UCSD-AML1 (cell line): Measurements from ENCODE around the gene UACA.
"Not testable (repeated sequence)": the region's sequence is repeated elsewhere in the genome, so short reads cannot be mapped to it uniquely, and the experiment has no call there.

Source experiments
- DNase-seq: peaks from one replicate; lab custom pipeline; 2025; ENCODE audit not compliant: unreplicated experiment; lab: John Stamatoyannopoulos, UW

Gene UACA

GRCh38 chr15:70672081-70672480 is 91.3 kb downstream of the UACA start:
- no peak for DNase-seq

GRCh38 chr15:70670680-70671079 is 92.7 kb downstream of the UACA start:
- DNase-seq, result no peak

GRCh38 chr15:70669966-70670658 is 93.2 kb downstream of the UACA start:
- DNase-seq, result no peak

GRCh38 chr15:70669006-70669602 is 94.3 kb downstream of the UACA start:
- DNase-seq, result no peak

GRCh38 chr15:70665599-70665998 is 97.8 kb downstream of the UACA start:
- DNase-seq, result no peak

GRCh38 chr15:70664494-70664893 is 98.9 kb downstream of the UACA start:
- no peak for DNase-seq

- DNase-seq, result not testable (repeated sequence)
Observed at GRCh38 chr15:70663069-70663468, 100.3 kb downstream of the UACA start.

- DNase-seq, result no peak
Observed at GRCh38 chr15:70659662-70660061, 103.7 kb downstream of the UACA start.

- no peak for DNase-seq
Observed at GRCh38 chr15:70658641-70659040, 104.7 kb downstream of the UACA start.

GRCh38 chr15:70653426-70653825 is 109.9 kb downstream of the UACA start:
- DNase-seq, result no peak

GRCh38 chr15:70652341-70652740 is 111.0 kb downstream of the UACA start:
- no peak for DNase-seq

- DNase-seq, result no peak
Observed at GRCh38 chr15:70651303-70651845, 112.0 kb downstream of the UACA start.

GRCh38 chr15:70650567-70651302 is 112.6 kb downstream of the UACA start:
- no peak for DNase-seq

- no peak for DNase-seq
Observed at GRCh38 chr15:70647396-70647795, 116.0 kb downstream of the UACA start.

- DNase-seq, result no peak
Observed at GRCh38 chr15:70646169-70646568, 117.2 kb downstream of the UACA start.

GRCh38 chr15:70643783-70644125 is 119.6 kb downstream of the UACA start:
- no peak for DNase-seq

- no peak for DNase-seq
Observed at GRCh38 chr15:70643106-70643782, 120.1 kb downstream of the UACA start.

GRCh38 chr15:70636540-70637165 is 126.7 kb downstream of the UACA start:
- peak; percentile 26 for DNase-seq

- DNase-seq, result no peak
Observed at GRCh38 chr15:70635895-70636294, 127.5 kb downstream of the UACA start.

- no peak for DNase-seq
Observed at GRCh38 chr15:70633991-70634390, 129.4 kb downstream of the UACA start.
